ENCODE data around the gene DSP.

GRCh38 chr6:7505189-7505699, 36.2 kb upstream of the DSP start:
- no peak for TF ChIP-seq CTCF (conservative IDR thresholded peaks at IDR 0.05; ENCODE audit: low read length)
- no peak for TF ChIP-seq EZH2phosphoT487 (IDR thresholded peaks at IDR 0.05; ENCODE audit: borderline replicate concordance)

Measured in Loucy (cell line).